K562 (cell line): ENCODE results near the gene KANK4. TPM values are rescaled to one million over a fixed set of nuclear protein-coding genes. Genes with fewer than 3 reads are reported as not detected.

Experiments
- ATAC-seq: fragments of 200-7000 bp; cut with Tn5 transposase; 3 replicates; pipeline ENCODE4 v1.9.1; 2020; ENCODE audit warnings: moderate library complexity
- BruUV-seq: library from RNA; stranded (reverse); fragments of 400-500 nt; replicated peaks from 2 replicates; lab custom pipeline; 2021; lab: Mats Ljungman, UMichigan
- CTCF ChIA-PET: fragments of 300-600 bp; formaldehyde crosslinking; extraction: SDS; loops from one replicate; lab custom pipeline; 2021; ENCODE audit warnings: low intra/inter-chr PET ratio; lab: Yijun Ruan, JAX
- POLR2A ChIA-PET: fragments of 300-600, 350-650 bp; sonication (Branson Sonifier 250); formaldehyde crosslinking; extraction: SDS; loops from one replicate; lab custom pipeline; 2021; ENCODE audit warnings: antibody characterized with exemption, inconsistent platforms; lab: Yijun Ruan, JAX
- DNase-seq, 4 experiments: peaks; one replicate each; pipeline versions ENCODE4 v3.0.0 to v3.0.0-alpha.2; 2011 to 2018; ENCODE audit warnings: low spot score in 3 of 4, mixed read lengths in 3 of 4; ENCODE audit errors: extremely low read depth in 1 of 4
- FAIRE-seq: peaks from 2 replicates; lab custom pipeline; 2011; peaks lifted over from hg19 to GRCh38; lab: Jason Lieb, UNC
- H2AFZ ChIP-seq: 2 replicates; pipeline ENCODE4 v1.6.0; 2011; ENCODE audit warnings: low read depth, low read length, control low read depth, inconsistent platforms
- H3K27ac ChIP-seq: fragments of 200-600 bp; 3 replicates; pipeline ENCODE4 v1.8.0; 2011; ENCODE audit warnings: low read depth, mild to moderate bottlenecking, control low read depth, inconsistent platforms, low read length, moderate library complexity, mixed read lengths; ENCODE audit errors: extremely low read depth
- H3K27me3 ChIP-seq, 2 experiments: fragments of 300-600 bp in 1 of 2; 2 replicates in 1 of 2; 3 replicates in 1 of 2; pipeline versions ENCODE4 v1.6.0 to v1.8.0; 2011; ENCODE audit warnings: inconsistent platforms in 2 of 2, low read length in 2 of 2, mild to moderate bottlenecking in 1 of 2, mixed read lengths in 1 of 2, moderate library complexity in 1 of 2; ENCODE audit not compliant: control insufficient read depth in 2 of 2, insufficient read depth in 2 of 2
- H3K36me3 ChIP-seq: fragments of 300-600 bp; 3 replicates; pipeline ENCODE4 v1.8.0; 2011; ENCODE audit warnings: mild to moderate bottlenecking, low read length, inconsistent platforms; ENCODE audit not compliant: control insufficient read depth, insufficient read depth
- H3K4me1 ChIP-seq, 2 experiments: fragments of 200-600 bp in 1 of 2; replicated peaks in 1 of 2; 2 replicates in 1 of 2; 3 replicates in 1 of 2; pipeline versions ENCODE4 v1.5.1 to v1.8.0; 2011; ENCODE audit warnings: inconsistent platforms in 2 of 2, low read length in 2 of 2, mild to moderate bottlenecking in 1 of 2, mixed read lengths in 1 of 2, moderate library complexity in 1 of 2; ENCODE audit not compliant: control insufficient read depth in 2 of 2, insufficient read depth in 2 of 2
- H3K4me2 ChIP-seq: 2 replicates; pipeline ENCODE4 v1.6.1; 2011; ENCODE audit warnings: low read length, control low read depth, inconsistent platforms, mixed read lengths; ENCODE audit not compliant: insufficient read depth
- H3K4me3 ChIP-seq: fragments of 200-600 bp; sonication (generic), shearing (Covaris generic); 2 replicates; pipeline ENCODE4 v1.5.1; 2016; ENCODE audit warnings: control low read depth, inconsistent platforms
- H3K79me2 ChIP-seq: fragments of 200-600 bp; 3 replicates; pipeline ENCODE4 v1.8.0; 2011; ENCODE audit warnings: low read length, inconsistent platforms; ENCODE audit not compliant: control insufficient read depth, insufficient read depth
- H3K9ac ChIP-seq, 2 experiments: 2 replicates each; pipeline versions ENCODE4 v1.6.0 to v1.6.1; 2011; ENCODE audit warnings: low read depth in 2 of 2, low read length in 2 of 2, control low read depth in 1 of 2, inconsistent platforms in 1 of 2, mild to moderate bottlenecking in 1 of 2, mixed read lengths in 1 of 2; ENCODE audit not compliant: insufficient read depth in 1 of 2
- H3K9me1 ChIP-seq: one replicate; pipeline ENCODE4 v1.6.0; 2011; ENCODE audit warnings: inconsistent platforms, mild to moderate bottlenecking, low read length, moderate library complexity; ENCODE audit not compliant: control insufficient read depth, insufficient read depth
- H3K9me3 ChIP-seq: replicated peaks from 2 replicates; pipeline ENCODE4 v1.5.1; 2011; ENCODE audit warnings: low read depth, low read length, inconsistent platforms; ENCODE audit not compliant: control insufficient read depth, insufficient read depth
- H4K20me1 ChIP-seq: replicated peaks from 2 replicates; pipeline ENCODE4 v1.6.1; 2011; ENCODE audit warnings: low read length, inconsistent platforms, mixed read lengths; ENCODE audit not compliant: control insufficient read depth, insufficient read depth
- ARID1B ChIP-seq: fragments of 450-650 bp; IDR thresholded peaks from 2 replicates; pipeline ENCODE4 v1.6.1; 2016; ENCODE audit warnings: antibody characterized with exemption, mild to moderate bottlenecking, inconsistent platforms
- BHLHE40 ChIP-seq: IDR thresholded peaks from 2 replicates; pipeline ENCODE4 v1.6.1; 2011; ENCODE audit warnings: low read length, improper control_type of control experiment
- KDM5B ChIP-seq: fragments of 200-600 bp; sonication (generic); IDR thresholded peaks from 2 replicates; pipeline ENCODE4 v1.6.1; 2012; ENCODE audit warnings: low read depth, mild to moderate bottlenecking, moderate library complexity, low read length, control low read depth, inconsistent platforms; ENCODE audit not compliant: insufficient replicate concordance
- MEF2D ChIP-seq: conservative IDR thresholded peaks from 2 replicates; pipeline ENCODE4 v1.6.1; 2016; ENCODE audit warnings: low read depth, missing genetic modification characterization, missing compliant biosample characterization
- NFIX ChIP-seq: fragments of 250-450 bp; sonication (Bioruptor Pico); IDR thresholded peaks from 2 replicates; pipeline ENCODE4 v1.4.0; 2020; ENCODE audit warnings: low read depth, mild to moderate bottlenecking, moderate library complexity
- NRF1 ChIP-seq, 2 experiments: fragments of 450-650 bp; IDR thresholded peaks in 1 of 2; conservative IDR thresholded peaks in 1 of 2; 2 replicates each; pipeline ENCODE4 v1.6.1; 2014; ENCODE audit warnings: mild to moderate bottlenecking in 2 of 2
- RFX1 ChIP-seq: fragments of 450-650 bp; IDR thresholded peaks from 2 replicates; pipeline ENCODE4 v1.6.1; 2016; ENCODE audit warnings: mild to moderate bottlenecking, moderate library complexity
- WGBS: fragments of 100-300 bp; shearing (Covaris generic); methylation state at CpG from one replicate; pipeline ENCODE4 v1.1.6; 2016; ENCODE audit warnings: low coverage, mixed read lengths; ENCODE audit not compliant: insufficient coverage; ENCODE audit errors: missing lambda C conversion rate; 5-methylcytosine and 5-hydroxymethylcytosine counted together
- in situ Hi-C: fragments of 300-500 bp; cut with MboI; formaldehyde crosslinking; loops from 4 replicates; pipeline ENCODE4 v1.15.0; 2018; ENCODE audit warnings: inconsistent platforms, mixed read lengths
- intact Hi-C: fragments of 100-400 bp; cut with micrococcal nuclease; formaldehyde crosslinking; loops from 2 replicates; pipeline ENCODE4 v1.14.2; 2022
- polyA plus RNA-seq, 8 experiments: library from polyadenylated mRNA; depleted of rRNA in 4 of 8; stranded (reverse) in 5 of 8; unstranded in 3 of 8; fragments of >200 nt; fragmentation: Nextera tagmentation in 2 of 8; fragmentation: Illumina TruSeq in 1 of 8; extraction: Ambion mirVana in 2 of 8; extraction: Trizol in 1 of 8; gene quantifications; 2 replicates each; pipeline versions ENCODE4 v1.2.1 to v1.2.3, GENCODE V29; 2011 to 2014; ENCODE audit warnings: inconsistent platforms in 1 of 8, missing spikeins in 1 of 8
- total RNA-seq, 7 experiments: library from RNA; depleted of rRNA in 6 of 7; stranded (reverse); fragments of >200 nt in 6 of 7; fragmentation: Illumina TruSeq in 2 of 7; extraction: Trizol in 2 of 7; gene quantifications; 2 replicates each; pipeline versions ENCODE4 v1.2.1 to v1.2.3, GENCODE V29; 2011 to 2021; ENCODE audit warnings: low replicate concordance in 1 of 7

The KANK4 gene
- total and polyA plus RNA-seq, 9 of the 15 experiments (the other 6 are each of a cell fraction or from before 2014, with no cell fraction given) = not detected

DNA sequence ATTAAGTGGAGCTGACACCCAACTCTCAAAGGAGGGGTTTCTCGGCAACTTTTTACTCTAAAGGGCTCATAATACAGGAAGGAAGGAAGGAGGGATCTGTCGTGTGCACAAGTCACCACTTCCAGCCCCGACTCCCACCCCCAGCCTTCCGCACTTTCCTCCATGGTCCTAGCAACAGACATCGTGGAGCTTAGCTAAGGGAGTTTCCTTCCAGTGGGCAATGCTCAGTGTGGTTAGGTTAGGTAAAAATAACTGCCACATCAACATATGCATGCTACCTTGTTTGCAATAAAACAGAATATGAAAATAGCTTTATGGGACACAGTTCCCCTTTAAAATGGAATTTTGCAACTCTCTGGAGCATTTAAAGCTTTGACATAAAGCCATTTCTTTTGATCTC, 35.2 kb downstream of the KANK4 start:
- Histone ChIP-seq H3K4me2 (no peak overlapping the region), H3K27me3 (peaks cover 8 to 28% of the 10 kb centered on the region in 2 experiments), H3K27ac (no peak overlapping the region), H3K4me1 (no peaks in the 10 kb centered on the region), H3K79me2 (no peaks in the 10 kb centered on the region), H3K9ac (no peak overlapping the region), H3K4me3 (no peak overlapping the region), H3K9me3 (no peaks in the 10 kb centered on the region), H4K20me1 (no peaks in the 10 kb centered on the region), H3K9me1 (no peaks in the 10 kb centered on the region), H3K36me3 (no peaks in the 10 kb centered on the region), H2AFZ (no peak overlapping the region)
- ChIA-PET POLR2A (interaction anchor here (2.7 kb wide), 1 partner anchor 10 kb away, joined by 8 read pairs; no protein-coding TSS in a partner anchor), CTCF (no interaction called here)
- FAIRE-seq = no peak
- in situ Hi-C loops (no loop called here), intact Hi-C loops (no loop called here)
- ATAC-seq = no peak
- no peak for TF ChIP-seq RFX1
- TF ChIP-seq KDM5B = no peak
- TF ChIP-seq ARID1B = no peak
- no peak for TF ChIP-seq NFIX (CRISPR knock-in tag)
- no peak for TF ChIP-seq NRF1 (conservative IDR thresholded peaks at IDR 0.05 in 1 of 2, IDR thresholded peaks at IDR 0.05 in 1 of 2)
- TF ChIP-seq MEF2D (tag) = no peak
- TF ChIP-seq BHLHE40 = no peak
- no TSS peak for BruUV-seq
- no peak for DNase-seq
- WGBS = 0% methylated on average over 5 of the region's 5 CpGs
